Right lobe of liver (tissue), 6 donors: ENCODE data around the gene MTMR1. TPM values are rescaled to one million over a fixed set of nuclear protein-coding genes. Genes with fewer than 3 reads are reported as not detected.

Source experiments
- ATAC-seq, 4 donors: fragments of 200-7000 bp; cut with Tn5 transposase; one replicate each; pipeline ENCODE4 v1.9.1; 2020; ENCODE audit warnings: mild to moderate bottlenecking in 4 of 4, moderate library complexity in 4 of 4
- DNase-seq, 3 donors: peaks; one replicate each; pipeline ENCODE4 v3.0.0-alpha.2; 2020
- H3K27ac ChIP-seq, 3 donors: fragments of 200-600 bp; one replicate each; pipeline ENCODE4 v1.8.0; 2022
- H3K27me3 ChIP-seq, 2 donors: fragments of 200-600 bp; one replicate each; pipeline ENCODE4 v1.8.0; 2022
- H3K36me3 ChIP-seq, 4 donors: fragments of 200-600 bp; sonication (generic) in 1 of 4; one replicate each; pipeline versions ENCODE4 v1.5.1 to v1.8.0; 2017 to 2022; ENCODE audit warnings: control low read depth in 1 of 4
- H3K4me1 ChIP-seq, 4 donors: fragments of 200-600 bp; sonication (generic) in 1 of 4; one replicate each; pipeline versions ENCODE4 v1.5.1 to v1.8.0; 2017 to 2022; ENCODE audit warnings: control low read depth in 1 of 4
- H3K4me3 ChIP-seq, 3 donors: fragments of 200-600 bp; one replicate each; pipeline ENCODE4 v1.8.0; 2022
- H3K9me3 ChIP-seq, 4 donors: fragments of 200-600 bp; sonication (generic) in 1 of 4; one replicate each; pipeline versions ENCODE4 v1.5.1 to v1.8.0; 2017 to 2022; ENCODE audit warnings: control low read depth in 1 of 4
- POLR2A ChIP-seq: fragments of 450-650 bp; IDR thresholded peaks from one replicate; pipeline ENCODE4 v1.6.1; 2017; ENCODE audit warnings: antibody characterized with exemption, mild to moderate bottlenecking
- WGBS: methylation state at CpG from one replicate; pipeline ENCODE4 v1.1.6; 2018; ENCODE audit warnings: low coverage, low lambda C conversion rate; ENCODE audit not compliant: insufficient coverage; ENCODE audit errors: missing lambda C conversion rate; 5-methylcytosine and 5-hydroxymethylcytosine counted together
- intact Hi-C, 2 donors: fragments of 100-400 bp; cut with DNase I; formaldehyde crosslinking; loops; one replicate each; pipeline versions ENCODE4 v1.11.2 to v1.14.1; 2022
- long read RNA-seq: library from polyadenylated mRNA; unstranded; transcript quantifications from one replicate; pipeline ENCODE4 v2.0.0, GENCODE V29; 2019
- total RNA-seq, 6 experiments: library from RNA; depleted of rRNA in 2 of 6; stranded (reverse); fragments of >200 nt in 2 of 6; fragmentation: NEBNext Ultra II Directional in 3 of 6; extraction: Animal tissue kit (Norgen Biotek cat#: 25700) in 3 of 6; gene quantifications; one replicate each; pipeline versions ENCODE4 v1.1.0 to v1.2.4, GENCODE V29; 2016 to 2023
- TF ChIP-seq, protein P1 (sequence below), 4 donors: fragments of 200-600 bp in 3 of 4; fragments of 450-650 bp in 1 of 4; IDR thresholded peaks; one replicate each; pipeline versions ENCODE4 v1.5.1 to v1.8.0; 2016 to 2022; ENCODE audit warnings: antibody characterized with exemption in 4 of 4, mild to moderate bottlenecking in 2 of 4
- donor health status: DM: no; HTN: yes; CAD: no.
- donor health status: DM: no; HTN: no; CAD: no.
- donor health status: DM: no; HTN: no; CAD: no.
- donor health status: DM: no; HTN: yes; CAD: no.
- donor health status: DM: no; HTN: yes; CAD: no.

MTMR1 gene
- total RNA-seq = 10 to 100 TPM in 3 of 6 experiments, 1 to 10 TPM in 3; 7.6 to 11.2 (median 9.4) TPM
- long read RNA-seq, partial matches to known transcripts = 1 of 1 reads
- long read RNA-seq, other reads (novel, unspliced or antisense) = 0 of 1 reads

DNA sequence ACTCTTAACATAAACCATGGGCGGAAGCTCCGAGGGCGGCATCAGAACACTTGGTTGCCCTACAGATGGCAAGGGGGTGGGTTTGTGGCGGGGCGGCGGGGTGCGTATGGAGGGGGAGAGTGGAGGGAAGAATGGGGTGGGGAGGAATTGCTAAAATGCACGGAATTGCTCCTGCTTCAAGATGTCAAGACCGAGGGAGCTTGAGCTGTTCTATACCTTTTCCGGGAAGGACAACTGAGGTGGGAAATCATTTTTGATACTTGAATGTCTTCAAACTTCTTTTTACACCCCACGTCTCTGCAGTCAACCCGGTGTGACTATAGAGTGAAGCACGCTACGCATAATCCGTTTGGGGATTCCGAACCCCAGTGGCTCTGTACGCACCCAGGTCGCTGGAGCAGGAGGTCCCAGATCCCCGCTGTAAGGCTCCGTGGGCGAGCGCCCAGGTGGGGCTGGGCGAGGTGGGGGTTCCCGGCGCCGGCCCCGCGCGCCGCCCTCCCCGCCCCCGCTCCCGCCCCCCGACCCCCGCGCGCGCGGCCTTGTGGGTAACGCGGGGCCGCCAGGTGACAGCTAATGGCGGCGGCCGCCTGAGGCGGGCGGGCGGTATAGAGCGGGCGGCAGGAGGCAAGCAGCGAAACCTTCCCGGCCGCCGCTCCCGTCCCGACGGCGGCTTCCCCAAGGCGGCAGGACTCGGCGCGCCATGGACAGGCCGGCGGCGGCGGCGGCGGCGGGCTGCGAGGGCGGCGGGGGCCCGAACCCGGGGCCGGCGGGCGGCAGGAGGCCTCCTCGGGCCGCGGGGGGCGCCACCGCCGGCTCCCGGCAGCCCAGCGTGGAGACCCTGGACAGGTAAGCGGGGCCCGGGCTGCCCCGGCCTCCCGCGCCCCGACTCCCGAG is at the start of gene MTMR1:
Gene MTMR1, plus strand, starts transcription at position 566 of the 894 bp plus-strand sequence. Its CDS starts 135 bp downstream, at position 701.
- Histone ChIP-seq H3K4me1 (peaks cover 0 to 5% (median 0%) of the 10 kb centered on the region in 4 donors), H3K9me3 (no peaks in the 10 kb centered on the region), H3K27me3 (no peaks in the 10 kb centered on the region), H3K4me3 (peak within 1 kb of the TSS; percentile 44 to 63 (median 55)), H3K27ac (peak within 1 kb of the TSS; percentile 49 to 72 (median 62)), H3K36me3 (no peaks in the 10 kb centered on the region)
- no peak for TF ChIP-seq POLR2A
- TF ChIP-seq, protein P1, sequence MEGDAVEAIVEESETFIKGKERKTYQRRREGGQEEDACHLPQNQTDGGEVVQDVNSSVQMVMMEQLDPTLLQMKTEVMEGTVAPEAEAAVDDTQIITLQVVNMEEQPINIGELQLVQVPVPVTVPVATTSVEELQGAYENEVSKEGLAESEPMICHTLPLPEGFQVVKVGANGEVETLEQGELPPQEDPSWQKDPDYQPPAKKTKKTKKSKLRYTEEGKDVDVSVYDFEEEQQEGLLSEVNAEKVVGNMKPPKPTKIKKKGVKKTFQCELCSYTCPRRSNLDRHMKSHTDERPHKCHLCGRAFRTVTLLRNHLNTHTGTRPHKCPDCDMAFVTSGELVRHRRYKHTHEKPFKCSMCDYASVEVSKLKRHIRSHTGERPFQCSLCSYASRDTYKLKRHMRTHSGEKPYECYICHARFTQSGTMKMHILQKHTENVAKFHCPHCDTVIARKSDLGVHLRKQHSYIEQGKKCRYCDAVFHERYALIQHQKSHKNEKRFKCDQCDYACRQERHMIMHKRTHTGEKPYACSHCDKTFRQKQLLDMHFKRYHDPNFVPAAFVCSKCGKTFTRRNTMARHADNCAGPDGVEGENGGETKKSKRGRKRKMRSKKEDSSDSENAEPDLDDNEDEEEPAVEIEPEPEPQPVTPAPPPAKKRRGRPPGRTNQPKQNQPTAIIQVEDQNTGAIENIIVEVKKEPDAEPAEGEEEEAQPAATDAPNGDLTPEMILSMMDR (IDR thresholded peaks at IDR 0.05) = no peak
- ATAC-seq (peak; percentile 56 to 79 (median 66)), DNase-seq (peak; percentile 49 to 58 (median 56))
- intact Hi-C loops = no loop called here
- 20% methylated on average over 22 of the region's 92 CpGs for whole genome bisulfite sequencing

DNA sequence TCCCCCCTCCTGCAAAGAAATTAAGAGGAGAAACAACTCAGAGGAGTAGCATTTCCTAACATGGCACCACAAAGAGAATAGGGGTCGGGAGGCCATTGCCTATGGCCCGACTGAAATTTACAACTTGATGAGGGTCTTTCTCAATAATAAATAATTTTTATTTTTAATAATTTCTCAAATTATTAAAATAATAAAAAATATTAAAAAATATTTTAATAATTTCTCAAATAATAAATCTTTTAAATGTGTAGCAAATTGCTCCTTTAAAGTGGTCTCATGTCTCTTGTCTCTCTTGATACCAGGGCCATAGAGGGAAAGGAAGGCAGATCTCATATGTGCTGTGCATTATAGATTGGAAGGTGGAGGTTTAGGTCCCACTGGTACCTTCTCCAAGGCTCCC is 49.2 kb upstream of the MTMR1 start:
- peaks cover 0 to 33% (median 3%) of the 10 kb centered on the region in 4 donors for H3K36me3 ChIP-seq
- TF ChIP-seq, protein P1 (IDR thresholded peaks at IDR 0.05) = no peak
- no peak for TF ChIP-seq POLR2A
- no peaks in the 10 kb centered on the region for H3K27me3 ChIP-seq
- no peak for DNase-seq
- intact Hi-C loops = no loop called here
- no peak for ATAC-seq
- WGBS = 70% methylated on average over 2 of the region's 2 CpGs
- no peak overlapping the region for H3K27ac ChIP-seq
- H3K9me3 ChIP-seq = no peaks in the 10 kb centered on the region
- no peaks in the 10 kb centered on the region for H3K4me1 ChIP-seq
- H3K4me3 ChIP-seq = no peak overlapping the region

- Histone ChIP-seq H3K27me3 (no peaks in the 10 kb centered on the region), H3K4me1 (no peaks in the 10 kb centered on the region), H3K4me3 (no peak overlapping the region), H3K9me3 (no peaks in the 10 kb centered on the region), H3K36me3 (peaks cover 0 to 31% (median 3%) of the 10 kb centered on the region in 4 donors), H3K27ac (no peak overlapping the region)
- intact Hi-C loops = no loop called here
- ATAC-seq (no peak), DNase-seq (no peak)
- WGBS = 48% methylated on average over 4 of the region's 4 CpGs
- TF ChIP-seq, protein P1 (IDR thresholded peaks at IDR 0.05) = no peak
These were observed 48.8 kb upstream of the MTMR1 start for GRCh38 chrX:150644422-150644821.

DNA sequence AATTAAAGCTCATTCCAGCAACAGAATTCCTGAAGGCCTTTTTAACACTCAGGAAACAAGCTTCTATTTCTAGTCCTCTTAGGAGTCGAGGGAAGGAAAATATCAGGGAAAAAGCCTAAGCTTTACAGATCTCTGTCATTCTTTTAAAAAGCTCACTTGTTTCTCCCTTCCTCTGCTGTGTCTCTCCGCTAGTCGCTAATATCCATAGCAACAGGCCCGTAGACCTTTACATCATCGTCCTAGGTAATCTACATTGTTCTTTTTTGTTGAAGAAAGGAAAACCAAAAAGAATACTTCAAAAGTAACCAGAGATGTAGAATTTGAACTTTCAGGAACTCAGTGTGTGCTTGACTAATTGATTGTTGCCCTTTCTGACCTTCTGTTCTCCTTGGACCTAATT is 45.9 kb upstream of the MTMR1 start:
- TF ChIP-seq, protein P1 (IDR thresholded peaks at IDR 0.05) = no peak
- no peak for TF ChIP-seq POLR2A
- Histone ChIP-seq H3K4me3 (no peak overlapping the region), H3K36me3 (peaks cover 0 to 11% (median 5%) of the 10 kb centered on the region in 4 donors), H3K27me3 (no peaks in the 10 kb centered on the region), H3K9me3 (no peaks in the 10 kb centered on the region), H3K27ac (no peak overlapping the region), H3K4me1 (no peaks in the 10 kb centered on the region)
- intact Hi-C loops = no loop called here
- no peak for DNase-seq
- WGBS = 64% methylated on average over 5 of the region's 5 CpGs
- ATAC-seq = no peak
